GM21360 (cell line): ENCODE results near the gene GRAMD1B.

Experiments used
- ATAC-seq: cut with Tn5 transposase; IDR thresholded peaks from one replicate; pipeline ENCODE4 v1.9.1; 2021; ENCODE audit warnings: mild to moderate bottlenecking, moderate library complexity; ENCODE audit not compliant: unreplicated experiment

The GRAMD1B gene

GRCh38 chr11:123581651-123582399, 151.8 kb downstream of the GRAMD1B start:
- ATAC-seq: no peak

DNA sequence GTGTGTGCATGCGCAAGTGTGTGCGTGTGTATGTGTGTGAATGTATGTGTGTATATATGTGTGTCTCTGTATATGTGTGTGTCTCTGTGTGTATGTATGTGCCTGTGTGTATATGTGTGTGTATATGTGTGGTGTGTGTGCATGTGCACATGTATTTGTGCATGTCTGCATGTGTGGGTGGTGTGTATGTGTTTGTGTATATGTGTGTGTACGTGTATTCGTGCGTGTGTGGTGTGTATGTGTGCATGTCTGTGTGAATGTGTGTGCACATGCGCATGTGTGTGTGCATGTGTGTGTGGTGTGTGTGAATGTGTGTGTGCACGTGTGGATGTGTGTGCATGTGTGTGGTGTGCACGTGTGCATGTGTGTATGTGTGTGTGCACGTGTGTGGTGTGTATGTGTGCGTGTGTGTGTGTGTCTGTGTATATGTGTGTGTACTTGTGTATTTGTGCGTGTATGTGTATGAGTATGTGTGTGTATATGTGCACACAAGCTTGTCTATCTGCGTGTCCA, 153.0 kb downstream of the GRAMD1B start:
- no peak for ATAC-seq

DNA sequence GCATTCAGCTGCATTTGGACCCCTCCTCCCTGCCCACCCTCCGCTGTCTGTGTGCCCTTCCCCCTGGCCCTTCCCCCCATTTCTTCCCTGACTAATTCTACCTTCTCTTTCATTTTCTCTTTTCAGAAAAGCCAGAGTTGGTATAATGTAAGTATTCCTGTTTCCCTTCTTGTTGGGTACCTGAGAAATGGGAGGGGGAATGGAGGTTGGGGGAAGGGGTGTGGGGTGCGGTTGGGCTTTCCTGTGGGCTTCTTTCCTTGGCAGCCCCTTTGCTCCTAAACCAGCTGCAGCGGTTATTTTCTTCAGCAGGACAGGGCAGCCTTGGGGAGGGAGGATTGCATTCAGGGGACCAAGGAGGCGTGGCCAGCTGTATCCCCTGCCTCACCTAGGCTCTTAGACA, 154.1 kb downstream of the GRAMD1B start:
- no peak for ATAC-seq

- no peak for ATAC-seq
Measured at GRCh38 chr11:123584737-123585136, 154.7 kb downstream of the GRAMD1B start.

DNA sequence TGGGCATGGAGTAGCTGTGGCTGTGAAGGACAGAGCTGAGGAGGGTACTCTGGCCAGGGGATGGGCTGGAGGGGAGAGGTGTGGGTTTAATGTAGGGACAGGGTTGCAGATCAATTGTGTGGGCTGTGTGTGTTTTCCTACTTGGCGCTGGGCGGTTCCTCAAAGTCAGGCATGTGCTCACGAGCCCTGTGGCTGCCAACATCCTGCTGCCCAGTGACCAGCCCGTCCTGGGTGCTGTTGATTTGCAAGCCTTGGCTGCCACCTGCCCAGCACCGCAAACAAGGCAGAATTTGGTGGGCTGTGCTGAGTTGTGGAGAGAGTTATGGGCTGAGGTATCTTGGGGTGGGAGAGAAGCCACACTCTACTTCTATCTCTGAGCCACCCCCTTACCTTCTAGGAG, 155.1 kb downstream of the GRAMD1B start:
- no peak for ATAC-seq

- no peak for ATAC-seq
Measured at GRCh38 chr11:123585706-123586105, 155.6 kb downstream of the GRAMD1B start.

GRCh38 chr11:123586568-123586967, 156.5 kb downstream of the GRAMD1B start:
- ATAC-seq: no peak

GRCh38 chr11:123587044-123587443, 157.0 kb downstream of the GRAMD1B start:
- ATAC-seq: no peak

DNA sequence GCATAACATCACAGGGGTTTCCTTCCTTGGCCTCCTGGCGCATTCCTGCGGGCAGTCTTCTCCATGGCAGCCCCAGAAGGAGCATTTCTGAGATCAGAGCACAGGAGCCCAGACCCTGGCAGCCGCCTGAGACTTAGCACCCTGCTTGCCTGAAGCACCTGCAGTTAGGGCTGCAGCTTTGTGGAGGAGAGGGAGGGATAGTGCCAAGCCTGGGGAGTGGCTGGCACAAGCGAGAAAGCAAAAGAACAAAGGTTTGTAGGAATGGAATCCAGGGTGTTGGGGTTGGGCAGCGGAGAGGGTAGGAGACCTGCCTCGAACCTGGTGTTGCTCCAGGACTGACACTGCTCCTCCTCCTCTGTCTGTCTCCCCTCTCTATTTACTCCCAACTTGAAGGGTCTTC, 157.5 kb downstream of the GRAMD1B start:
- no peak for ATAC-seq

- no peak for ATAC-seq
Measured at GRCh38 chr11:123588117-123588863, 158.2 kb downstream of the GRAMD1B start.

GRCh38 chr11:123588864-123589262, 158.8 kb downstream of the GRAMD1B start:
- no peak for ATAC-seq

DNA sequence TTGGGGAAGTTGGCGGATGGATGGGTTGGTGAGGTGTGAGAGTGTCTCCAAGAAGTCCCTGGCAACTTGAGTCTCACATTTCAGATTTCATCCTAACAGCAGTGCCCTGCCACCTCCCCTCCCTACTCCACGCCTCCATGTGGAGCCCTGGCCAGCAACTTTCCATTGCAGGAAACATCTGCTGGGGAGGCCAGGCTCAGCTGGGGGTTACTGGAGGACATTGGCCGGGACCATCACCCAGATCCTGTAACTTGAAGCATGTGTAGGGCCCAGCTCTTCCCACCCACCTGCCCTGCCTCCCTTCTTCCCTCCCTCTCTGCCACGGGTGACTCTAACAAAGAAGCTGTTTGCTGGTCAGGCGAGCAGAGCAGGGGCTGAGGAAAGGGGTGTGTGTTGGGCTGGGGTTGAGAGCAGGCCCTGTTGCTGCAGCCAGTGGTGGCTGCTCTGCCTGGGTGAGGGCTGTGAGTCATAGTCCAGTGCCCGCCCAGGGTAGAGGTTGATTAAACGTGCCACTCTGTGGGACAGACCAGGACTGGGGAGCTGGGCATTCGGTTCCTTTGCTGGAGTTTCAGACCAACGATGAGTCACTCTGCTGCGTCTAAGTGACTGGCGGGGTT, 160.3 kb downstream of the GRAMD1B start:
- no peak for ATAC-seq

GRCh38 chr11:123593570-123593969, 163.5 kb downstream of the GRAMD1B start:
- ATAC-seq: no peak

DNA sequence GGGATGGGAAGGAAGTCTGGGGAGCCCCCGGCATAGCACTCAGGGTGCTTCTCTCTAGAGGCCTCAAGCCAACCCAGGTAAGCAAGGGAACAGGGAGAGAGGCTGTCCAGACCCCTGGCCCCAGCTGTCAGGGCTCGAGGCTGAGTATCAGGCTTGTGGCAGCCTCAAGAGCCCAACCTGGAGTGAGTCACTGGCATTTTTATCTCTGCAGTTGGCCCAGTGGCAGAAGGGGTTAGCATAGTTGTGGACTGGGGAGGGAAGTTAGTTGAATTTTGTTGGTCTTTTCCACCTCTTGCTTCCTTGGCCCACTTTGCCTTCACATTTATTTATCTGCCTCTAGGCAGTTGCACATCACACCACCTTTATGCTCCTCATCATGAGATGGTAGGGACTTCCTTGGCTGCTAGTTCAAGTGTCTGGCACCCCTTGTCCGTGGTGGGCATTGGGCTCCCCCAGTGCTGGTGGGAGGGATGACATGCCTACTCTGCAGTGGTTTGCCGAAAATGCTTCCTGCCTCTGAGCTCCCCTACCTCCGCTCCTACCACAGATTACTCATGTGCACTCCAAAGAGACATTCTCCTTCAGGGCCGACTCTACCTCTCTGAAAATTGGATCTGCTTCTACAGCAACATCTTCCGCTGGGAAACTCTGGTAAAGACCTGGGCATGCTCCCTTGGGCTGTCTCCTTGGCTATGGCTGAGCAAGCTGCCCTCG, 164.3 kb downstream of the GRAMD1B start:
- no peak for ATAC-seq

DNA sequence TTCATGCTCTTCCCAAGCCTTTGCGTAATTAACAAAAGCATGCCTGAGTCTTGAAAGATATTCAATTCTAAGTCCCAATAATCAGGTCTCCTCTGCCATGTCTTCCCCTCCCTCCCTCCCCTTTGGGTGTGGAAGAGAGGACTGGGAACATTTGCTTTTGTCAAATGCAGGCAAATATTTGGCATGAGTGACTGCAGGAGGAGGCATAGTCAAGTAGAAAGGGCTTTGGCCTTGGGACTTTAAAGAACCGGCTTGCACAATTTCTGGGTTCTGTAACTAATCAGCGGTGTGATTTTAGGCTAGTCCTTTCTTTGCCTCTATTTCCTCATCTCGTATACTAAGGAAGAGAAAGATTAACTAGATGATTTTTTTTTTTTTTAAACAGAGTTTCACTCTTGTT, 164.9 kb downstream of the GRAMD1B start:
- ATAC-seq: no peak

DNA sequence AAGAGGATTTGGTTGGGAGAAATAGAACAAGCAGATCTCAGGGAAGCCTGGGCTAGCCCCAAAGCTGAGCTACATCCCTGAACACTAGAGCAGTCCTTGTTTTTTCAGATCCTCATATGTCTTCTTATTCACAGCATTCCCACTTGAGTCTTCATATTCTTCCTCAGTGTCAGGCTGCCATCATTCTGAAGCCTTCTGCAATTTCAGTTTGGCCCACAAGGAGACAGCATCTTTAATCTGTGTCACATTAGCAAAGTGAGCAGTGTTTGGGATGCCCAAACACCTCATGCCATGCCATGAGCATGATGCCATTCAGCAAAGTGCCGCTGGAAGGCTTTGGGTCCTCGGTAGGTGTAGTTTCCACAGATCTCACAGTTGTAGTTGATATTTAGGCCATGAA, 167.8 kb downstream of the GRAMD1B start:
- no peak for ATAC-seq

DNA sequence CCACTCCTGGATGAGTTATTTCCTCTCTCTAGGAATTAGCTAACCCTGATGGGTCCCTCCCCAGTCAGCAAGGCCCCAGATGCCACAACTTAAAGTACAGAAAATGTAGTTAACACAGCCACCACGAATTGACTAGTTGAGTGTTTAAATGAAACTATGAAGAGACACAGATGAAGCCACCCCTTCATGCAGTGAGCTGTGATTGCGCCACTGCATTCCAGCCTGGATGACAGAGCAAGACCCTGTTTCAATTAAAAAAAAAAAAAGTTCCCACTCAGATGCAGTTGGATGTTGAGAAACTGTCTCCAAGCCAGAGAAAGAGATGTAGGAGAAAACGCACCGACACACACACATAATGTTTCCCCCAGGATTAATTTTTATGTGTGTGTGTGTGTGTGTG, 171.1 kb downstream of the GRAMD1B start:
- ATAC-seq: no peak

- ATAC-seq: no peak
Measured at GRCh38 chr11:123601743-123602142, 171.7 kb downstream of the GRAMD1B start.

DNA sequence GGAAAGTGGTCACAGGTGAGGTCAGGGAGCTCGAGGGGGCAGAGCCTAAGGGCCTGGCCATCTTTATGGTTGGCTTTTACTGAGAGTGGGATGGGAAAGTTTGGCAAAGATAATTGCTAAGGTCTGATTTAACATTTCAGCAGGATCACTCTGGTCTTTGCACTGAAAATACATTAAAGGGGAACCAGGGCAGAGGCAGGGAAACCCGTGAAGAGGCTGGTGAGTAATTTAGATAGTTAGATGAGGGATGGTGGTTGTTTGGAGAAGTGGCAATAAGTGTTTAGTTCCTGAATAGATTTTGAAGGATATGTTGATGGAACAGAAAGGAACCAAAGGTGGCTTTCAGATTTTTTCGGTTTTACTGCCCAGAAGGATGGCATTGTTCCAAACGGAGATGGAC, 173.6 kb downstream of the GRAMD1B start:
- ATAC-seq: no peak

GRCh38 chr11:123607781-123608180, 177.7 kb downstream of the GRAMD1B start:
- ATAC-seq: no peak

DNA sequence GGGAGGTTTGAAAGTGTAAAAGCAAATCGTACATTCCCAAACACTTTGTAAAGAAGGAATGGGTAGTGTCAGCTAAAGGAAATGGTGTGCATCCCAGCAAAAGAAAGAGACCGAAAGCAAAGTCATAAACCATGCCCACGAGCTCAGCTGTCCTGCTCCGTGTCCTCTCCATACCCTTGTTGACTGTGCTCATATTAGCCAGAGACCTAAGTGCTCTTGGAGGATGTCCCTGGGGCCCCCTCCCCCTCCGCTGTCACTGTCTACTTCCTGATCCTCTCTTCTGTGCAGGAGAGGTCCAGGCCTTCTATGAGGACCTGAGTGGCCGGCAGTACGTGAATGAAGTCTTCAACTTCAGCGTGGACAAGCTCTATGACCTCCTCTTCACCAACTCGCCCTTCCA, 178.3 kb downstream of the GRAMD1B start:
- ATAC-seq: no peak
